Measurements from ENCODE around the gene C16orf95. TPM values are rescaled to one million over a fixed set of nuclear protein-coding genes. Genes with fewer than 3 reads are reported as not detected.

Gene C16orf95
- total RNA-seq, 1 experiment from 2014 or later, result 5.8 TPM

- no peak overlapping the region for H3K27ac Mint-ChIP-seq (ENCODE audit: low read depth, unreplicated experiment)
- intact Hi-C loops (cut with micrococcal nuclease), result no loop called here
- ChIA-PET POLR2A (no interaction called here), CTCF (interaction anchor here (0.6 to 2.4 kb wide), 4 partner anchors 9 to 310 kb away, joined by 3 to 8 read pairs (median 4); no protein-coding TSS in a partner anchor)
- no peak for DNase-seq (ENCODE audit: unreplicated experiment)
- H3K4me1 Mint-ChIP-seq (ENCODE audit: insufficient read depth, unreplicated experiment), result peaks cover 8% of the 10 kb centered on the region
- H3K27me3 Mint-ChIP-seq (ENCODE audit: insufficient read depth, unreplicated experiment), result no peaks in the 10 kb centered on the region
- BruUV-seq (replicated peaks), result no TSS peak
- no peak overlapping the region for H3K4me3 Mint-ChIP-seq (ENCODE audit: unreplicated experiment)
- no peaks in the 10 kb centered on the region for H3K9me3 Mint-ChIP-seq (ENCODE audit: unreplicated experiment)
- no peak for TF ChIP-seq CTCF (IDR thresholded peaks at IDR 0.05; ENCODE audit: unreplicated experiment)
- H3K36me3 Mint-ChIP-seq (ENCODE audit: insufficient read depth, unreplicated experiment), result peaks cover 18% of the 10 kb centered on the region
These were observed 9.0 kb upstream of the C16orf95 start for GRCh38 chr16:87326151-87326571.

GRCh38 chr16:87325423-87325858 is 8.2 kb upstream of the C16orf95 start:
- H3K36me3 Mint-ChIP-seq (ENCODE audit: insufficient read depth, unreplicated experiment), result peaks cover 17% of the 10 kb centered on the region
- H3K9me3 Mint-ChIP-seq (ENCODE audit: unreplicated experiment), result no peaks in the 10 kb centered on the region
- no TSS peak for BruUV-seq (replicated peaks)
- H3K4me3 Mint-ChIP-seq (ENCODE audit: unreplicated experiment), result no peak overlapping the region
- intact Hi-C loops (cut with micrococcal nuclease), result loop anchor here (2.0 kb wide), 2 partner anchors 69 to 311 kb away; no protein-coding TSS in a partner anchor
- TF ChIP-seq CTCF (IDR thresholded peaks at IDR 0.05; ENCODE audit: unreplicated experiment), result no peak
- ChIA-PET POLR2A (interaction anchor here (0.6 kb wide), 1 partner anchor 37 kb away, joined by 3 read pairs; no protein-coding TSS in a partner anchor), CTCF (interaction anchor here (0.6 to 2.4 kb wide), 4 partner anchors 8 to 311 kb away, joined by 3 to 8 read pairs (median 5); no protein-coding TSS in a partner anchor)
- DNase-seq (ENCODE audit: unreplicated experiment), result no peak
- no peaks in the 10 kb centered on the region for H3K27me3 Mint-ChIP-seq (ENCODE audit: insufficient read depth, unreplicated experiment)
- no peak overlapping the region for H3K27ac Mint-ChIP-seq (ENCODE audit: low read depth, unreplicated experiment)
- peaks cover 8% of the 10 kb centered on the region for H3K4me1 Mint-ChIP-seq (ENCODE audit: insufficient read depth, unreplicated experiment)

- TF ChIP-seq CTCF (IDR thresholded peaks at IDR 0.05; ENCODE audit: unreplicated experiment), result peak; percentile 83
- CTCF ChIA-PET, result interaction anchor here (0.6 to 2.4 kb wide), 8 partner anchors 9 to 1315 kb away, joined by 3 to 8 read pairs (median 4); no protein-coding TSS in a partner anchor
- Mint-ChIP-seq H3K4me3 (ENCODE audit: unreplicated experiment) (no peak overlapping the region), H3K27me3 (ENCODE audit: insufficient read depth, unreplicated experiment) (no peaks in the 10 kb centered on the region), H3K27ac (ENCODE audit: low read depth, unreplicated experiment) (no peak overlapping the region), H3K4me1 (ENCODE audit: insufficient read depth, unreplicated experiment) (peaks cover 8% of the 10 kb centered on the region), H3K9me3 (ENCODE audit: unreplicated experiment) (no peaks in the 10 kb centered on the region), H3K36me3 (ENCODE audit: insufficient read depth, unreplicated experiment) (peaks cover 12% of the 10 kb centered on the region)
- BruUV-seq (replicated peaks), result no TSS peak
- intact Hi-C loops (cut with micrococcal nuclease), result loop anchor here (2.0 kb wide), 2 partner anchors 70 to 312 kb away; no protein-coding TSS in a partner anchor
- POLR2A ChIA-PET, result interaction anchor here (0.6 kb wide), 1 partner anchor 38 kb away, joined by 3 read pairs; no protein-coding TSS in a partner anchor
- peak; percentile 22 for DNase-seq (ENCODE audit: unreplicated experiment)
These were observed 7.5 kb upstream of the C16orf95 start for GRCh38 chr16:87324411-87325275.

GRCh38 chr16:87323727-87324410 is 6.7 kb upstream of the C16orf95 start:
- H3K9me3 Mint-ChIP-seq (ENCODE audit: unreplicated experiment), result no peaks in the 10 kb centered on the region
- peaks cover 6% of the 10 kb centered on the region for H3K36me3 Mint-ChIP-seq (ENCODE audit: insufficient read depth, unreplicated experiment)
- POLR2A ChIA-PET, result no interaction called here

More at GRCh38 chr16:87323727-87324410, 6.7 kb upstream of the C16orf95 start:
- CTCF ChIA-PET, result interaction anchor here (0.6 to 2.0 kb wide), 6 partner anchors 10 to 1316 kb away, joined by 3 to 6 read pairs (median 4); no protein-coding TSS in a partner anchor
- Mint-ChIP-seq H3K27me3 (ENCODE audit: insufficient read depth, unreplicated experiment) (no peaks in the 10 kb centered on the region), H3K4me1 (ENCODE audit: insufficient read depth, unreplicated experiment) (peaks cover 8% of the 10 kb centered on the region), H3K4me3 (ENCODE audit: unreplicated experiment) (no peak overlapping the region), H3K27ac (ENCODE audit: low read depth, unreplicated experiment) (no peak overlapping the region)
- intact Hi-C loops (cut with micrococcal nuclease), result loop anchor here (2.0 kb wide), 2 partner anchors 71 to 313 kb away; no protein-coding TSS in a partner anchor
- no TSS peak for BruUV-seq (replicated peaks)
- DNase-seq (ENCODE audit: unreplicated experiment), result no peak
- TF ChIP-seq CTCF (IDR thresholded peaks at IDR 0.05; ENCODE audit: unreplicated experiment), result no peak

Data from MCF 10A (cell line).